Skeletal muscle cell (primary cell): ENCODE measurements around the gene MYH6.
"Not testable (repeated sequence)": the region's sequence is repeated elsewhere in the genome, so short reads cannot be mapped to it uniquely, and the experiment has no call there.

ENCODE experiments used
- DNase-seq: peaks from one replicate; pipeline ENCODE4 v3.0.0-alpha.2; 2010; ENCODE audit warnings: low read depth
- H3K4me3 ChIP-seq: 2 replicates; pipeline ENCODE4 v1.5.1; 2011; ENCODE audit warnings: low read depth, mild to moderate bottlenecking, control low read depth, low read length, moderate library complexity

Gene MYH6

GRCh38 chr14:23407516-23408306 lies at the start of gene MYH6:
Gene MYH6, minus strand, starts transcription at chr14:23408273. Its CDS starts 1,050 bp downstream, at chr14:23407223.
- H3K4me3 ChIP-seq: no peak within 1 kb of the TSS
- DNase-seq: no peak

- H3K4me3 ChIP-seq, DNase-seq: not testable (repeated sequence)
Observed at GRCh38 chr14:23456883-23457586, 49.0 kb upstream of the MYH6 start.

- DNase-seq: no peak
- H3K4me3 ChIP-seq: no peak overlapping the region
Observed at GRCh38 chr14:23454445-23454856, 46.4 kb upstream of the MYH6 start.

GRCh38 chr14:23452237-23452636 lies 44.2 kb upstream of the MYH6 start:
- no peak overlapping the region for H3K4me3 ChIP-seq
- no peak for DNase-seq

GRCh38 chr14:23450379-23450778 lies 42.3 kb upstream of the MYH6 start:
- DNase-seq: no peak
- H3K4me3 ChIP-seq: no peak overlapping the region

- no peak overlapping the region for H3K4me3 ChIP-seq
- DNase-seq: no peak
Observed at GRCh38 chr14:23449314-23449713, 41.2 kb upstream of the MYH6 start.

- no peak overlapping the region for H3K4me3 ChIP-seq
- no peak for DNase-seq
Observed at GRCh38 chr14:23447361-23448350, 39.6 kb upstream of the MYH6 start.

- H3K4me3 ChIP-seq: no peak overlapping the region
- DNase-seq: no peak
Observed at GRCh38 chr14:23446291-23446851, 38.3 kb upstream of the MYH6 start.

- no peak for DNase-seq
- no peak overlapping the region for H3K4me3 ChIP-seq
Observed at GRCh38 chr14:23445773-23446172, 37.7 kb upstream of the MYH6 start.

- DNase-seq: no peak
Observed at GRCh38 chr14:23444314-23444713, 36.2 kb upstream of the MYH6 start.

GRCh38 chr14:23443881-23444280 lies 35.8 kb upstream of the MYH6 start:
- H3K4me3 ChIP-seq: no peak overlapping the region
- no peak for DNase-seq

More at GRCh38 chr14:23444314-23444713, 36.2 kb upstream of the MYH6 start:
- no peak overlapping the region for H3K4me3 ChIP-seq

- DNase-seq: no peak
- no peak overlapping the region for H3K4me3 ChIP-seq
Observed at GRCh38 chr14:23443411-23443812, 35.3 kb upstream of the MYH6 start.

GRCh38 chr14:23442721-23443356 lies 34.8 kb upstream of the MYH6 start:
- DNase-seq: no peak
- no peak overlapping the region for H3K4me3 ChIP-seq

- H3K4me3 ChIP-seq: no peak overlapping the region
- no peak for DNase-seq
Observed at GRCh38 chr14:23441076-23441475, 33.0 kb upstream of the MYH6 start.

- no peak overlapping the region for H3K4me3 ChIP-seq
- DNase-seq: no peak
Observed at GRCh38 chr14:23439107-23439835, 31.2 kb upstream of the MYH6 start.

GRCh38 chr14:23438101-23438971 lies 30.3 kb upstream of the MYH6 start:
- DNase-seq: no peak
- no peak overlapping the region for H3K4me3 ChIP-seq
